GM12878 (cell line): Measurements from ENCODE around the gene MLXIPL.

Experiments used
- CHD2 ChIP-seq: IDR thresholded peaks from 2 replicates; pipeline ENCODE4 v1.6.1; 2011; ENCODE audit warnings: low read depth, low read length, improper control_type of control experiment, borderline replicate concordance
- CTCF ChIP-seq, 3 experiments: IDR thresholded peaks in 2 of 3; conservative IDR thresholded peaks in 1 of 3; 2 replicates each; pipeline ENCODE4 v1.5.1; 2011; ENCODE audit warnings: low read depth in 3 of 3, low read length in 3 of 3, mild to moderate bottlenecking in 3 of 3, control low read depth in 2 of 3, moderate library complexity in 2 of 3, inconsistent platforms in 1 of 3, mixed read lengths in 1 of 3; ENCODE audit not compliant: control insufficient read depth in 2 of 3, insufficient read depth in 1 of 3; ENCODE audit errors: extremely low read depth in 1 of 3
- EP300 ChIP-seq, 2 experiments: fragments of 150-350 bp in 1 of 2; IDR thresholded peaks; 2 replicates each; pipeline ENCODE4 v1.6.1; 2011 to 2012; ENCODE audit warnings: low read depth in 2 of 2, low read length in 2 of 2, borderline replicate concordance in 1 of 2, improper control_type of control experiment in 1 of 2, inconsistent platforms in 1 of 2; ENCODE audit not compliant: control insufficient read depth in 1 of 2
- FOS ChIP-seq: IDR thresholded peaks from 3 replicates; pipeline ENCODE4 v1.6.1; 2011; ENCODE audit warnings: borderline replicate concordance; ENCODE audit not compliant: insufficient read length; ENCODE audit errors: extremely low read depth
- GABPA ChIP-seq: IDR thresholded peaks from 2 replicates; pipeline ENCODE4 v1.6.1; 2014; ENCODE audit warnings: antibody characterized with exemption, low read depth, mild to moderate bottlenecking, inconsistent platforms
- GATAD2B ChIP-seq: fragments of 450-650 bp; conservative IDR thresholded peaks from 2 replicates; pipeline ENCODE4 v1.6.1; 2017; ENCODE audit warnings: low read depth, mild to moderate bottlenecking, moderate library complexity
- KDM1A ChIP-seq: fragments of 200-600 bp; sonication (generic); IDR thresholded peaks from 2 replicates; pipeline ENCODE4 v1.6.1; 2016; ENCODE audit warnings: borderline replicate concordance
- MXI1 ChIP-seq: fragments of 150-350 bp; IDR thresholded peaks from 2 replicates; pipeline ENCODE4 v1.6.1; 2011; ENCODE audit warnings: low read depth, mild to moderate bottlenecking, inconsistent platforms, low read length, improper control_type of control experiment
- NFYB ChIP-seq: IDR thresholded peaks from 2 replicates; pipeline ENCODE4 v1.6.1; 2011; ENCODE audit warnings: low read depth, mild to moderate bottlenecking, low read length, improper control_type of control experiment, moderate library complexity; ENCODE audit not compliant: insufficient read depth
- POLR2AphosphoS5 ChIP-seq: IDR thresholded peaks from 2 replicates; pipeline ENCODE4 v1.6.1; 2011; ENCODE audit warnings: mild to moderate bottlenecking, low read length, inconsistent platforms
- ZZZ3 ChIP-seq: IDR thresholded peaks from 2 replicates; pipeline ENCODE4 v1.6.1; 2011; ENCODE audit warnings: low read depth; ENCODE audit not compliant: control insufficient read depth, insufficient read length
- TF ChIP-seq, protein P1 (sequence below): IDR thresholded peaks from 2 replicates; pipeline ENCODE4 v1.6.1; 2012; ENCODE audit warnings: low read depth, low read length, improper control_type of control experiment
- TF ChIP-seq, protein P2 (sequence below): fragments of 450-650 bp; IDR thresholded peaks from 2 replicates; pipeline ENCODE4 v1.6.1; 2017; ENCODE audit warnings: low read depth, mild to moderate bottlenecking, moderate library complexity

DNA sequence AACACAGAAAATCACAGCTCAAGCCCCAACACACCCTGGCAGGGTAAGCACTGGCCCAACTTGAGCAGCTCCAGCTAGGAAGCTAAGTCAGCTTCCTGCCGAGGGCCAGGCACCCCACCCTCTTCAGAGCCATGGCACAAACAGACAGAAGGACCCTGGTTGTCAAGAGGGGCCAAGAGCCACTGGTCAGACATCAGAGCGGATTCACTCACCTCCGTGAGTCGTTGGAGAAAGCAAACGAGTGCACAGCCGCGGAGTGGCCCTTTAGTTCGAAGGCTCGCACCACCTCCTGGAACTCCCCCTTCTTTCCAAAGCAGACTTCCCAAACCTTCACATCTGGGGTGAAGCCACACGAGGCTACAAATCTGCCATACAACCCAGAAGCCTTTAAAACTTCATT lies 53.3 kb downstream of the MLXIPL start:
- TF ChIP-seq, protein P1, sequence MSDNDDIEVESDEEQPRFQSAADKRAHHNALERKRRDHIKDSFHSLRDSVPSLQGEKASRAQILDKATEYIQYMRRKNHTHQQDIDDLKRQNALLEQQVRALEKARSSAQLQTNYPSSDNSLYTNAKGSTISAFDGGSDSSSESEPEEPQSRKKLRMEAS, result no peak
- TF ChIP-seq, protein P2, sequence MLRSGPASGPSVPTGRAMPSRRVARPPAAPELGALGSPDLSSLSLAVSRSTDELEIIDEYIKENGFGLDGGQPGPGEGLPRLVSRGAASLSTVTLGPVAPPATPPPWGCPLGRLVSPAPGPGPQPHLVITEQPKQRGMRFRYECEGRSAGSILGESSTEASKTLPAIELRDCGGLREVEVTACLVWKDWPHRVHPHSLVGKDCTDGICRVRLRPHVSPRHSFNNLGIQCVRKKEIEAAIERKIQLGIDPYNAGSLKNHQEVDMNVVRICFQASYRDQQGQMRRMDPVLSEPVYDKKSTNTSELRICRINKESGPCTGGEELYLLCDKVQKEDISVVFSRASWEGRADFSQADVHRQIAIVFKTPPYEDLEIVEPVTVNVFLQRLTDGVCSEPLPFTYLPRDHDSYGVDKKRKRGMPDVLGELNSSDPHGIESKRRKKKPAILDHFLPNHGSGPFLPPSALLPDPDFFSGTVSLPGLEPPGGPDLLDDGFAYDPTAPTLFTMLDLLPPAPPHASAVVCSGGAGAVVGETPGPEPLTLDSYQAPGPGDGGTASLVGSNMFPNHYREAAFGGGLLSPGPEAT, result no peak
- no peak for TF ChIP-seq CHD2
- no peak for TF ChIP-seq NFYB
- no peak for TF ChIP-seq GATAD2B
- TF ChIP-seq KDM1A, result no peak
- TF ChIP-seq POLR2AphosphoS5, result no peak
- no peak for TF ChIP-seq EP300 (IDR thresholded peaks at IDR 0.05; ENCODE audit: borderline replicate concordance in 1 of 2, control insufficient read depth in 1 of 2, low read depth in 2 of 2, low read length in 2 of 2)
- TF ChIP-seq CTCF (IDR thresholded peaks at IDR 0.05 in 2 of 3, conservative IDR thresholded peaks at IDR 0.05 in 1 of 3; ENCODE audit: control insufficient read depth in 2 of 3, extremely low read depth in 1 of 3, insufficient read depth in 1 of 3, low read depth in 3 of 3, low read length in 3 of 3), result no peak
- TF ChIP-seq MXI1, result no peak
- no peak for TF ChIP-seq FOS
- no peak for TF ChIP-seq ZZZ3
- no peak for TF ChIP-seq GABPA
